ENCODE data around the gene SNRPD3.
"Not testable (repeated sequence)": the region's sequence is repeated elsewhere in the genome, so short reads cannot be mapped to it uniquely, and the experiment has no call there.

SNRPD3 gene

GRCh38 chr22:24593559-24593835 lies 37.7 kb downstream of the SNRPD3 start:
- not testable (repeated sequence) for DNase-seq

- DNase-seq: no peak
Measured at GRCh38 chr22:24593836-24594568, 38.2 kb downstream of the SNRPD3 start.

- no peak for DNase-seq
Measured at GRCh38 chr22:24594569-24595120, 38.8 kb downstream of the SNRPD3 start.

- DNase-seq: no peak
Measured at GRCh38 chr22:24595228-24595627, 39.4 kb downstream of the SNRPD3 start.

- DNase-seq: no peak
Measured at GRCh38 chr22:24595863-24596262, 40.1 kb downstream of the SNRPD3 start.

- not testable (repeated sequence) for DNase-seq
Measured at GRCh38 chr22:24597076-24597475, 41.3 kb downstream of the SNRPD3 start.

- no peak for DNase-seq
Measured at GRCh38 chr22:24599514-24599913, 43.7 kb downstream of the SNRPD3 start.

GRCh38 chr22:24599958-24600715 lies 44.3 kb downstream of the SNRPD3 start:
- DNase-seq: not testable (repeated sequence)

GRCh38 chr22:24601217-24602104 lies 45.7 kb downstream of the SNRPD3 start:
- DNase-seq: no peak

GRCh38 chr22:24602105-24602749 lies 46.4 kb downstream of the SNRPD3 start:
- DNase-seq: not testable (repeated sequence)

GRCh38 chr22:24602847-24603769 lies 47.3 kb downstream of the SNRPD3 start, which contains the start of gene GGT1:
Gene GGT1, plus strand, starts transcription at chr22:24603193. Its CDS starts 7,889 bp downstream, at chr22:24611082.
- not testable (repeated sequence) for DNase-seq

GRCh38 chr22:24603770-24604629 lies 48.2 kb downstream of the SNRPD3 start:
- not testable (repeated sequence) for DNase-seq

- not testable (repeated sequence) for DNase-seq
Measured at GRCh38 chr22:24606340-24606739, 50.5 kb downstream of the SNRPD3 start.

GRCh38 chr22:24607429-24607983 lies 51.7 kb downstream of the SNRPD3 start:
- DNase-seq: not testable (repeated sequence)

- not testable (repeated sequence) for DNase-seq
Measured at GRCh38 chr22:24608327-24608726, 52.5 kb downstream of the SNRPD3 start.

- DNase-seq: not testable (repeated sequence)
Measured at GRCh38 chr22:24609888-24610287, 54.1 kb downstream of the SNRPD3 start.

GRCh38 chr22:24614794-24615193 lies 59.0 kb downstream of the SNRPD3 start:
- DNase-seq: not testable (repeated sequence)

GRCh38 chr22:24621244-24621643 lies 65.4 kb downstream of the SNRPD3 start:
- DNase-seq: not testable (repeated sequence)

GRCh38 chr22:24622596-24622995 lies 66.8 kb downstream of the SNRPD3 start:
- DNase-seq: not testable (repeated sequence)
